ENCODE measurements around the gene CFHR2.
"Not testable (repeated sequence)": the region's sequence is repeated elsewhere in the genome, so short reads cannot be mapped to it uniquely, and the experiment has no call there.

Gene CFHR2

GRCh38 chr1:196970182-196970581 is 26.6 kb downstream of the CFHR2 start:
- Histone ChIP-seq H3K27me3 (no peaks in the 10 kb centered on the region), H3K27ac (no peak overlapping the region), H3K4me3 (ENCODE audit: low read depth in 1 of 2, low read length in 1 of 2) (no peak overlapping the region), H3K36me3 (no peaks in the 10 kb centered on the region), H3K4me1 (ENCODE audit: control insufficient read depth in 1 of 2, insufficient read depth in 1 of 2, low read depth in 1 of 2, low read length in 1 of 2) (no peaks in the 10 kb centered on the region), H3K9me3 (no peaks in the 10 kb centered on the region)
- TF ChIP-seq, protein P1, sequence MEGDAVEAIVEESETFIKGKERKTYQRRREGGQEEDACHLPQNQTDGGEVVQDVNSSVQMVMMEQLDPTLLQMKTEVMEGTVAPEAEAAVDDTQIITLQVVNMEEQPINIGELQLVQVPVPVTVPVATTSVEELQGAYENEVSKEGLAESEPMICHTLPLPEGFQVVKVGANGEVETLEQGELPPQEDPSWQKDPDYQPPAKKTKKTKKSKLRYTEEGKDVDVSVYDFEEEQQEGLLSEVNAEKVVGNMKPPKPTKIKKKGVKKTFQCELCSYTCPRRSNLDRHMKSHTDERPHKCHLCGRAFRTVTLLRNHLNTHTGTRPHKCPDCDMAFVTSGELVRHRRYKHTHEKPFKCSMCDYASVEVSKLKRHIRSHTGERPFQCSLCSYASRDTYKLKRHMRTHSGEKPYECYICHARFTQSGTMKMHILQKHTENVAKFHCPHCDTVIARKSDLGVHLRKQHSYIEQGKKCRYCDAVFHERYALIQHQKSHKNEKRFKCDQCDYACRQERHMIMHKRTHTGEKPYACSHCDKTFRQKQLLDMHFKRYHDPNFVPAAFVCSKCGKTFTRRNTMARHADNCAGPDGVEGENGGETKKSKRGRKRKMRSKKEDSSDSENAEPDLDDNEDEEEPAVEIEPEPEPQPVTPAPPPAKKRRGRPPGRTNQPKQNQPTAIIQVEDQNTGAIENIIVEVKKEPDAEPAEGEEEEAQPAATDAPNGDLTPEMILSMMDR (IDR thresholded peaks at IDR 0.05): no peak

DNA sequence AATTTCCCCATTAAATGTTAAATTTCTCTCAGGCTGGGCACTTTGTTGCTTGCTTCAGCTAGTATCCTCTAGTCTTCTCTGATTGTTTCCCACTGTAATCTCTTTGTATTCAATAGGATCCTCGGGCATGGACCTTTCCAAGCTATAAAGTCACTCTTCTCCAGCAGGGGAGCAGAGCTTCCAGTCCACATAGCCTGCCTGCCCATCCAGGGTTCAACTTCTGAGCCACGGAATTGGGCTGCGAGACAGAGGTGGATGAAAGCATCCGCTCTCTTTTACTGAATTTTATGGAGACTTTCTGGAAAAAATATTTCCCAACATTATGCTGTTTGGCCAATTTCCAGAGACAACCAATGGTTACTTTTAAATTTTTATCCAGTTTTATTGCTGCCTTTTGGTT is 32.7 kb downstream of the CFHR2 start:
- H3K4me3 ChIP-seq (ENCODE audit: low read depth in 1 of 2, low read length in 1 of 2): no peak overlapping the region
- no peaks in the 10 kb centered on the region for H3K4me1 ChIP-seq (ENCODE audit: control insufficient read depth in 1 of 2, insufficient read depth in 1 of 2, low read depth in 1 of 2, low read length in 1 of 2)
- no peaks in the 10 kb centered on the region for H3K36me3 ChIP-seq
- H3K9me3 ChIP-seq: no peaks in the 10 kb centered on the region
- no peaks in the 10 kb centered on the region for H3K27me3 ChIP-seq
- H3K27ac ChIP-seq: no peak overlapping the region
- TF ChIP-seq, protein P1 (IDR thresholded peaks at IDR 0.05): no peak

DNA sequence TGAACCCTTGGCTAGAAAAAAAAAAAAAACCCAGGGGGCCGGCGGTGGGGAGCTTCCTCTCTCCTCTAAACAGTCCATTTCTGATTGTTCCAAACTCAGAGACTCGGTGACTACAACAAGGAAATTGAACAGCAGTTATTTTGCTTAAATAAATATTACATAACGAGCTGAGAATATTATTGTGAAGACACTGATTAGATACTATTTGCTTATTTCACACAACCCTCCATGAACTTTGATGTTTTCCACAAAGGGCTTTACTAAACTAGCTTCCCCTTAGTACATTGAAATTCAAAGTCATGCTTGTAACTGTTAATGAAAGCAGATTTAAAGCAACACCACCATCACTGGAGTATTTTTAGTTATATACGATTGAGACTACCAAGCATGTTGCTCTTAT is 33.7 kb downstream of the CFHR2 start, which contains the start of gene CFHR5:
Gene CFHR5, plus strand, starts transcription at position 279 of the 400 bp plus-strand sequence. Its CDS starts 109 bp downstream, at position 388.
- H3K27me3 ChIP-seq: no peaks in the 10 kb centered on the region
- no peaks in the 10 kb centered on the region for H3K4me1 ChIP-seq (ENCODE audit: control insufficient read depth in 1 of 2, insufficient read depth in 1 of 2, low read depth in 1 of 2, low read length in 1 of 2)
- H3K27ac ChIP-seq: no peak within 1 kb of the TSS
- H3K4me3 ChIP-seq (ENCODE audit: low read depth in 1 of 2, low read length in 1 of 2): no peak within 1 kb of the TSS
- H3K9me3 ChIP-seq: no peaks in the 10 kb centered on the region
- TF ChIP-seq, protein P1 (IDR thresholded peaks at IDR 0.05): no peak
- no peaks in the 10 kb centered on the region for H3K36me3 ChIP-seq

GRCh38 chr1:196980859-196981258 is 37.3 kb downstream of the CFHR2 start:
- H3K9me3 ChIP-seq: no peaks in the 10 kb centered on the region
- H3K27me3 ChIP-seq: no peaks in the 10 kb centered on the region
- H3K36me3 ChIP-seq: no peaks in the 10 kb centered on the region
- TF ChIP-seq, protein P1 (IDR thresholded peaks at IDR 0.05): no peak
- H3K4me1 ChIP-seq (ENCODE audit: control insufficient read depth in 1 of 2, insufficient read depth in 1 of 2, low read depth in 1 of 2, low read length in 1 of 2): no peaks in the 10 kb centered on the region
- no peak overlapping the region for H3K27ac ChIP-seq
- no peak overlapping the region for H3K4me3 ChIP-seq (ENCODE audit: low read depth in 1 of 2, low read length in 1 of 2)

DNA sequence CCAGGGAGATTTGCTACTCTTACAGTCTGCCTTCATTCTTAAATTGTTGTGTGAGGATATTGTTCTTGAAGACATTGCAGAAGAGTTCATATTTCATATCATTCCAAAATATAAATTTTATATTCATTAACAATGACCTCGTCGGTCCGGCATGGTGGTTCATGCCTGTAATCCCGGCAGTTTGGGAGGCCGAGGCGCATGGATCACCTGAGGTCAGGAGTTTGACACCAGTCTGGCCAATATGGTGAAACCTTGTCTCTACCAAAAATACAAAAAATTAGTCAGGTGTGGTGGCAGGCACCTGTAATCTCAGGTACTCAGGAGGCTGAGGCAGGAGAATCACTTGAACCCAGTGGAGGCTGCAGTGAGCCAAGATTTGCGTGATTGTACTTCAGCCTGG is 38.7 kb downstream of the CFHR2 start:
- not testable (repeated sequence) for H3K9me3 ChIP-seq, H3K27me3 ChIP-seq, H3K27ac ChIP-seq

DNA sequence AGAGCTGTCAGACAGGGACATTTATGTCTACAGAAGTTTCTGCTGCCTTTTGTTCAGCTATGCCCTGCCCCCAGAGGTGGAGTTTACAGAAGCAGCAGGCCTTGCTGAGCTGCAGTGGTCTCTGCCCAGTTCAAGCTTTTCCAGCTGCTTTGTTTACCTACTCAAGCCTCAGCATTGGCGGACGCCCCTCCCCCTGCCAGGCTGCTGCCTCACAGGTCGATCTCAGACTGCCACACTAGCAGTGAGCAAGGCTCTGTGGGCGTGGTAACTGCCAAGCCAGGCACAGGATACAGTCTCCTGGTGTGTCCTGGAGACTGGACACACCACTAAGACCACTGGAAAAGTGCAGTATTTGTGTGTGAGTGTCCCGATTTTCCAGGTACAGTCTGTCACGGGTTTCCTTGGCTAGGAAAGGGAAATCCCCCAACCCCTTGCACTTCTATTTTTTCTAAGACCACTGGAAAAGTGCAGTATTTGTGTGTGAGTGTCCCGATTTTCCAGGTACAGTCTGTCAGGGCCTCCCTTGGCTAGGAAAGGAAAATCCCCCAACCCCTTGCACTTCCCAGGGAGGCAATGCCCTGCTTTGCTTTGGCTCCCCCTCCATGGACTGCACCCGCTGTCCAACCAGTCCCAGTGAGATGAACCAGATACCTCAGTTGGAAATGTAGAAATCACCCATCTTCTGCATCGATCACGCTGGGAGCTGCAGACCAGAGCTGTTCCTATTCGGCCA is 48.5 kb downstream of the CFHR2 start:
- H3K4me3 ChIP-seq (ENCODE audit: low read depth in 1 of 2, low read length in 1 of 2); H3K27ac ChIP-seq; H3K4me1 ChIP-seq (ENCODE audit: control insufficient read depth in 1 of 2, insufficient read depth in 1 of 2, low read depth in 1 of 2, low read length in 1 of 2); H3K36me3 ChIP-seq; H3K9me3 ChIP-seq; H3K27me3 ChIP-seq: not testable (repeated sequence)

More for the DNA sequence above, 38.7 kb downstream of the CFHR2 start:
- not testable (repeated sequence) for H3K4me3 ChIP-seq (ENCODE audit: low read depth in 1 of 2, low read length in 1 of 2); H3K4me1 ChIP-seq (ENCODE audit: control insufficient read depth in 1 of 2, insufficient read depth in 1 of 2, low read depth in 1 of 2, low read length in 1 of 2); H3K36me3 ChIP-seq
